ENCODE data around the gene CLPSL2.

The CLPSL2 gene

DNA sequence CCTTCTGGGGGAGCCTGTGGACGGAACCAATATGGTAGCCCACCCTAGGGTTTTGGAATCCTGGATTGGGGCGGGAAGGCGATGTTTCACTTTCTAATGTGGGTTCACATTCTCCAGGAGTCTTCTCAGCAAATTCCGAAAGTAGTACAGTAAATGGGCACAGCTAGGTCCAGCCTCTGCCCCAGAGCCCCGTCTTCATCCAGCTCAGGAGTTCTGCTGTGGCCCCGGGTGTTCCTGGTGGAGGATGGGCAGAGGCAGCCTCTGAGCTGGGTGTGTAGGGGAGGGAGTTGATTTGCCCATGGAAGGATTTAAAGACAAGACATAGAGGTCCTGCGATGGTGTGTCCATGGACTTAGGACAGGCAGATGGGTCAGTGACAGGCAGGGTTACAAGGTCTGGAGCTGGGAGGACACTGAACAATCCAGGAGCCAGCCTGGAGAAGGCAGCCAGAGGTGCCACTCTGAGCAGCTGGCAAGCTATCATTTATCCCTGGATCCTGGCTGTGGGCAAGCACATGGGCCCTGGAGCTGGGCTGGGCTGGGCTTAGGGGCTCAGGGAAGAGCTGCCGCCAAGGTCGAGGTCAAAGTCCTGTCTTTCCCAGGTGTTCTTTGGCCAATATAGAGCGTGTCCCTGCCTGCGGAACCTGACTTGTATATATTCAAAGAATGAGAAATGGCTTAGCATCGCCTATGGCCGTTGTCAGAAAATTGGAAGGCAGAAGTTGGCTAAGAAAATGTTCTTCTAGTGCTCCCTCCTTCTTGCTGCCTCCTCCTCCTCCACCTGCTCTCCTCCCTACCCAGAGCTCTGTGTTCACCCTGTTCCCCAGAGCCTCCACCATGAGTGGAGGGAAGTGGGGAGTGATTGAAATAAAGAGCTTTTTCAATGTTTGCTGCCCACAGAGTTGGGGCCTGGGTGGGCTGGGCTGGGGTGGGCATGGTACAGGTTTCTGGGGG is 11.1 kb downstream of the CLPSL2 start:
- no peak for FAIRE-seq

DNA sequence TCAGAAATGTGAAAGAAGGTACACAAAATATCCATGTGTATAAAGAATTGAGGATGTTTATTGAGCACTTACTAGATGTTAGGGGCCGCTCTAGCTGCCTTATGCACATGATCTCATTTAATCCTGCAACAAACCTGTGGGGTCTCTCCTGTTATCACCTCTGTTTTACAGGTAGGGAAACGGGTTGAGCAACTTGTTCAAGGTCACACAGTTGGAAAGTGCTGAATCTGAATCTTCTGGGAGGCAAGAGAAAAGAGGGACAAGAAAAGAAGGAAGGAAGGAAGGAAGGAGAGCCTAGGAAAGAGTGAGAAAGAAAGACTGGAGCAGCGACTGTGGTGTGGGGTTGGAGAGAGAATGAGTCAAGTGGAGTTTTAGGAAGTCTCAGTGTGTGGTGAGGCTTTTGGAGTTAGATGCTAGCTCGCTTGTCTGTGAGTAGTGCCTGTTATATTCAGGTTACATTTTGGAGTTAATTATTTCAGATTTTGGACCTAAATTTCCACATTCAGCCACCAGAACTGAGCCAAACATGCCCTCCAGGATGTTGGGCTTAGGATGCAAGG is 12.1 kb downstream of the CLPSL2 start:
- FAIRE-seq, result no peak

DNA sequence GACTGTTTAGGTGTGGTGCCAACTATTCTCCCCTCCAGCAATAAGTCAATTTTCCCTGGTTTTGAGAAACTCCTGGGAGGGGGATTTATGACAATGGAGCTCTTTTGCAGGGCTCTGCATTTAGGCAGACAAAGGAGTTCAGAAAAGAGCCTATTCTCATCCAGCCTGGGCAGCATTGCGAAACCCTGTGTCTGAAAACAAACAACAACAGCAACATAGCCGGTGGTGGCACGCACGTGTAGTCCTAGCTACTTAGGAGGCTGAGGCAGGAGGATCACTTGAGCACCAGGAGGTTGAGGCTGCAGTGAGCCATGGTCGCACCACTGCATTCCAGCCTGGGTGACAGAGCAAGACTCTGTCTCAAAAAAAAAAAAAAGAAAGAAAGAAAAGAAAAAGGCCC is 14.3 kb downstream of the CLPSL2 start:
- no peak for FAIRE-seq

DNA sequence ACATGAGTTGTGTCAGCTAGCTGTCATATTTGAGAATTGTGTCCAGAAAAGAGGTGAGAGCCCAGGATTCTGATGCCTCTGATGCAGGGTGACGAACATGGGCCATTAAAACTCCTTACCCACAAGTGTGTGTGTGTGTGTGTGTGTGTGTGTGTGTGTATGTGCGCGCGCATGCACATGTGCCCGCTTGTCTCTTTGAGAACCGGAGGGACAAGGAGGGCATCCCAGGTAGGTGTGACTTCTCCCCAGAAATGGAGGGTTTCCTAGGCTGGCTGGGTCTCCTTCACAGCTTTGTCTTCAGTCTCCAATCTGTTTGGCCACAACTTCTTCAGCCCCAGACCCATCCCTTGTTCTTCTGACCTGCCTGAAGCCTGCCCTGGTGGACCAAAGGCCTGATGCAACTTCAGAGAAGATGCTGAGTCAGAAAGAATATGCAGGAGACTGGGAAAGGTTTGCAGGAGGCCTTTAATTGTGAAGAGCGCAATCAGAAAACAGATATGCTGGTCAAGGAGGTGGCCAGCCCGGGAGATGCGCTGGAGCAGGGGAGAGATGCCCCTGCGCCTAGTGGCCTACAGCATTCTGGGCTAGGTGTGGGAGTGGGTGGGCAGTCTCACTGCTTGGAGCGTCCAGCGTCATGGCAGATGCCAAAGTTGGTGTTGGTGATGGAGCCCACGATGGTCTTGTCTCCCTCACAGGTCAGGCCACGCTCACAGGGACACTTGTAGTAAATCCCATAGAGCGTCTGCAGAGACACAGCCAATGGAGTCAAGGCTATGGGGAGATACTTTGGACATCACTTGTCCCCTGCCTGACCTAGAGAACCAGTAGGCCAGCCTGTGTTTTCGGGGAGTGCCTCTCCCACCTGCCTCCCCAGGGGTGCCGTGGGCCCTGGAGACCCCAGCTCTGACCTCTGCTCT is 18.4 kb downstream of the CLPSL2 start:
- FAIRE-seq, result no peak

DNA sequence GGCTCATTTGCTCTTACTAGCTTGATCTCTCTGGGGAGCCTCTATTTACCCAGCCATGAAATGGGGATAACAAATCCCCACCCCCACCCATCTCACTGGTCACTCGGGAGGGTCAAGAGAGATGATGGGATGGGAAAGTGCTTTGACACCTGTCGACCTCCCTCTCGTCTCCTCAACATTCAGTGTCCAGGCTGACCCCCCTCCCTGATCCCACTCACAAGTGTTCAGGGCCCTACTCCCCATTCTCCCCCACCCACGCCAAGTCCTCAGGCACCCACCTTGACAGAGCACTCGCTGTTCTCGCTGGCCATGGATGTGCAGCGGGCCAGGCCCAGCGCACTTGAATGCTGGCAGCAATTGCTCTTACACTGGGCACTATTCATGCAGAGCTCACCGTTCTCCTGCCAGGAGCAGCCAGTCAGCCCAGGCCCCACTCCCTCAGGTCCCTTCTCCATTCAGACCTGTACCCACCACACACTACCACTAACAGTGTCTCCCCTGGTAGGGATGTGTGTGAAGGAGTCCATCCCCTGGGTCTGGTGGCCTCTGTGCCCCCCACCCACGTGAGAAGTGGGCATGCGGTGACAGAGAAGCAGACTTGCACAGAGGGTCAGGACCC is 19.2 kb downstream of the CLPSL2 start:
- no peak for FAIRE-seq

DNA sequence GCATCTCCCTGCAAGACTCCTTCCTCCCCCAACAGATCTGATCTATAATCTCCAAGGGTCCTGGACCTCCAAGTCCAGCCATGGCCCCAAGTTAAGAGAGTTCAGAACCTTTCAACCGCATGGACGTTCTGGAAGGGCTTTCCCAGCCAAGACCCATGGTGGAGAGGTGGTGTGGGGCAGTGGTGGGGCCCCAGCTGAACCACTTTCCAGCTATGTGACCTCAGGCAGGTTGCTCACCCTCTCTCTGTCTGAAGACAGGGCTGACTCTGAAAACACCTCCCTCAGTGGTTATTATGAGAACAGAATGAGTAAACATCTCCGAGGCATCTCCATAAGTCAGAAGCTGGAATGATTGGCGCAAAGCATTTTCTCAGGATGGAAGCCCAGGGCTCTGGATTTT is 19.8 kb downstream of the CLPSL2 start:
- FAIRE-seq, result no peak

DNA sequence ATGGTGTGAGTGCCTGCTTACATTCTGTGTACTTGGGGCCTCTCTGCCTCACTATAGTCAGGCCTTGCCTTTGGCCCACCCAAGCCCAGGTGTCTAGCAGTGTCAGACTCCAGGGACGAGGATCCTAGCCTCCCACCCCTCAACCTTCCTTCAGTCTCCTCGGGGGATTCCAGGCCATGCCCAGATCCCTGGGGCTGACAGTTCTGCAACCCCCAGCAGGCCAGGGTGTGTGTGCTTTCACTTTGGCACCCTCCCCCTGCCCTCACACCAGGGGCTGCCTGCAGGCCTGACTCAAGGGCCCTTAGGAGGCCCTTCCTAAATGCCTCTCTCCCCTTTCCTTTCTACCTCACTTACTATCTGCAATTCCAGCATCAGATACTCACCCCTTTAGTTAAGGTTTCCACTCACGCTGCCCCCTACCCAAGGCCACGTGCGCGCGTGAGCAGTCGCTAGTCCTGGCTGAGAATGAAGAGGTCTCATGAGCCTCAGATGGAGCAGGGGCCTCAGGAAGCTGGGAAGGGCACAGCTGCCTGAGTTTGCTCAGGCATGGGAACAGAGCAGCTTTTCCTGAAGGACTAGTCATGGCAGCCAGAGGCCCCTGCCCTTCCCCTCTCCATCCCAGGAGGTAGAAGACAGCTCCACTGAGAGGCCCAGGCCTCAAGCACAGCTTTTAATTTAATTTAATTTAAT is 21.6 kb downstream of the CLPSL2 start:
- no peak for FAIRE-seq

DNA sequence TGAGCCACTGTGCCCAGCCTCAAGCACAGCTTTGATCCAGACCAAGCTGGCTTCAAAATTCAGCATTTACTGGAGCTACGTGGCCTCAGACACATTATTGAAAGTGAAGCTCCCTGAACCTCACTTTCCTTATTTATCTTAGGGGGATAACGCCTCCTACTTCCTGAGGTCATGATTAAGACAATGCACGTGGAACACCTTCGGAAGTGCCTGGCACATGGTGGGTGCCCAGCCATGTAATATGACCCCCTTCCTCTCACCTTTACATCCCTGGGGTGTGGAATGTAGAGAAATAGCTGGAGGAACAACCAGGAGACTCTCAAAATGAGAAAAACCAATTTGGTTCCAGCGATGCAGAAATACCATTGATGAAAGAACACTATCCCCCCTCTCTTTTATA is 22.3 kb downstream of the CLPSL2 start:
- no peak for FAIRE-seq

DNA sequence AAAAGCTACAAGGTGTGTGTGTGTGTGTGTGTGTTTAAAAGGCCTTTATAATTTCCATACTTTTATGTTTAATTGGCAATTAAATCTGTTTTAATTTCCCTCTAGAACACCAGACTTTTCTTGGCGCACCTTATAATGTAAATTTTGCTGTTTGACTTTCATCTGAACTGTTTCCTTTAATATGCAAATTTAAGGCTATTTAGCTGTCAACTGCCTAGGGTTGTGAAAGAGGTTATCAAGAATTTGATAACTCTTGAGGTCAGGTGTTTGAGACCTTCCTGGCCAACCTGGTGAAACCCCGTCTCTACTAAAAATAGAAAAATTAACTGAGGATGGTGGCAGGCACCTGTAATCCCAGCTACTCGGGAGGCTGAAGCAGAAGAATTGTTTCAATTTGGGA is 24.8 kb downstream of the CLPSL2 start:
- no peak for FAIRE-seq

DNA sequence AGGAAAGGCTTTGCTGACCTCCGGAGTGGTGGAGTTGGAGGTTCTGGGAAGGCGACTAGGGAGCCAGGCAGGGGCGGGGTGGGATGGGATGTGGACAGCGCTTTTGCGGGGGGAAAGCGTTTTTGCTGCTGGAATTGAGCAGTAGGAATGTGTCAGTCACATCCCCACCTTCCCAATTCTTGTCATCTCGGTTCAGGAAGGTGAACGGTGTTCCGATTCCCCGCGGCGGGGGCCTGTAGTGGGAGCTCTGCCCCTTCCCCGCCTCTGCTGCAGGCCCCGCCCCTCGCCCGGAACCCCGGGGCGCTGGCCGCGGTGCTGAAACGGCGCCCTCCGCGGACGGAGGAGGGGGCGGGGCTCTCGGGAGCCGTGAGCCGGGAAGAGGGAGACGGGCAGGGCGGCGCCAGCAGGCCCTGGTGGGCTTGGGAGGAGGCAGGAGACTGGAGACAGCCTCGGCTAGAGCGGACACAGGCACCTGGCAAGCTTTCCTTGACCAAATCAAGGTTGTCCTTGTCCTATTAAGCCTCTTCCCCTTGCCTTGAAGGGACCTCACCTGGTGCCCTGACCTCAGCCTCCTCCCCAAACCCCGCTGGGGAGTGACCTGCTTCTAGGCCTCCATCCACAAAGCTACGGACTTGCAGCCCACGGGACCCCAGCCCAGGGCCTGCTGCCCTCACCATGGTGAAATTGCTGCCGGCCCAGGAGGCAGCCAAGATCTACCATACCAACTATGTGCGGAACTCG is 28.8 kb downstream of the CLPSL2 start, which contains the start of gene LHFPL5:
Gene LHFPL5, plus strand, starts transcription at position 357 of the 741 bp plus-strand sequence. Its CDS starts 319 bp downstream, at position 676.
- FAIRE-seq, result no peak

DNA sequence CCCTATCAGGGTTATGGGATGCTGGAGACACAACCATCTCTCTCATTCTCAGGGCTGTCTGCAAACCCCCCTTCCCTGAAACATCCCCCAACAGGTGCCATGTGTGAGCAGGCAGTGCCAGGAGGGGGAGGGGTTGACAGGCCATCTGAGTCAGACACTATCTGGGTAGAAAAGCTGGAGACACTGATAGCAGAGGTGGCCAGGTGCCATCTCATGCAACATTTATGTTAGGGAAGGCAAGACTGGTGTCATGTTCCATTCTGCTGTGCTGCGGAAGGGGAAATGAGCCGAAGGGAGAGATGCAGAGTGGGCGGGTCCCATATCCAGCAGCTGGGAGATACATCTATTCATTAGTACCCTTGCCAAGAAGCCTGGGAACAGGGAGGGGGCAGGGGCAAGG is 32.3 kb downstream of the CLPSL2 start:
- no peak for FAIRE-seq

DNA sequence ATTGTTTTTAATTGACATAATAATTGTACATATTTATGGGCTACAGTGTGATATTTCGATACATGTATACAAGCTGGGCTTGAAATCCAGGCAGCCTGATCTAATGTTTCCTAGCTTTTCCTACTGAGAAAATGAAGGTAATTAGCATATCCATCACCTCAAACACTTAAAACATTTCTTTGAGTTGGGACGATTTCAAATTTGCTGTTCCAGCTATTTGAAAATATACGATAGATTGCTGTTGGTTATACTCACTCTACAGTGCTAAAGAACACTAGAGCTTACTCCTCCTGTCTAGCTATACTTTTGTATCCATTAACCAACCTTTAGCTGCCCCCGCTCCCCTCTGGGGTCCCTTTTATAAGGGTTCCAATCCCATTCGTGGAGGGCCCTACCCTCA is 33.4 kb downstream of the CLPSL2 start:
- no peak for FAIRE-seq

DNA sequence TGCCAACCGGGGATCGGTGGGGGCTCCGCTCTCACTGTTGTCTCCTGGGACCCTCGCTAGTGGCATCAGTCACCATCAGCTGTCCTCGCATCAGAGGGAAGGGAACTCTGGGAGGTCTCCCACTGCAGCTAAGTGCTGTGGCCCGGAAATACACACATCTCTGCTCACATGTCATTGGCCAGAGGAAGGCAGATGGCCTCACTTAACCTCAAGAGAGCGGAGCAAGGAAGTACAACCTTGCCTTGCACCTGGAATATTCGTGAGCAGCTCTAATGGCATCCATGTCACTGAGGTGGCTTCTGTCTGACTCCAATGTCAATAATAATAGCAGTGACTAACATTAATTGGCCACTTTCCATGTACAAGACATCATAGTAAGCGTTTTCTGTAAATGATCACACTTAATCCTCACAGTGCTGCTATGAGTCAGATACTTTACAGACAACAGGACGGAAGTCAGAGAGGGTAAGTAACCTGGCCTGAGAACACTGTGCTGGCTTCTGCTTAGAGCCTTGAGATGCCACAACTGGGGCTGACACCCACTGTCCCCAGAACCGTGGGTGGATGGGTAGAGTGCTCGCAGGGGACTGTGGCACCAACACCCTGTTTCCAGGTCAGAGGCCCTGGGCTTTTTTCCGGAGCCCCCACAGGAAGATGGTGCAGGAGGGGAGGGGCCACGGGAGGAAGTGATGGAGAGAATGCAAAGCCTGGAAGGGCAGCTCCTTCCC is 34.7 kb downstream of the CLPSL2 start:
- no peak for FAIRE-seq

DNA sequence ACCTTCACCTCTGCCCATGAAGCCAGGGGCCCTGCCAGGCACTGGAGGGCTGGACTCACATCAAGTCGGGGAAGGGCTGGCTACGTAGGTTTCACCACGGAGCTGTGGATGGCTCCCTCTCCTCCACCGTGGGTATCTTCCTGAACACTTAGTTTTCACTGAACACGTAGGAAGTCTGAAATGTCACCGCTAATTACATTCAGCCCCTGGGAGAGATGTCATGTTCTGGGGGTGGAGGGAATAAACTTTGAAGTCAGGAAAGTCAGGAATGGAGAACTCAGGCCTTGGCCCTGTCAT is 35.2 kb downstream of the CLPSL2 start:
- FAIRE-seq, result no peak

DNA sequence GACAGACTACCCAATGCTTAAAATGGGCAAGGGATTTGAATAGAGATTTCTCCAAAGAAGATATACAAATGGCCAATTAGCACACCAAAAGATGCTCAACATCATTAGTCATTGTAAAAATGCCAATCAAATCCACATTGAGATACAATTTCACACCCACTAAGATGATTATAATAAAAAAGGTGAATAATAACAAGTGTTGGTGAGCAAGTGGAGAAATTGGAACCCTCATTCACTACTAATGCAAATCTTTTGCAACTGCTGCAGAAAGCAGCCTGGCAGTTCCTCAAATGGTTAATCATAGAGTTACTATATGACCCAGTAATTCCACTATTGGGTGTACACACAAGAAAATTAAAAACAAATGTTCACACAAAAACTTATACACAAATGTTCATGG is 41.1 kb downstream of the CLPSL2 start:
- FAIRE-seq, result no peak

DNA sequence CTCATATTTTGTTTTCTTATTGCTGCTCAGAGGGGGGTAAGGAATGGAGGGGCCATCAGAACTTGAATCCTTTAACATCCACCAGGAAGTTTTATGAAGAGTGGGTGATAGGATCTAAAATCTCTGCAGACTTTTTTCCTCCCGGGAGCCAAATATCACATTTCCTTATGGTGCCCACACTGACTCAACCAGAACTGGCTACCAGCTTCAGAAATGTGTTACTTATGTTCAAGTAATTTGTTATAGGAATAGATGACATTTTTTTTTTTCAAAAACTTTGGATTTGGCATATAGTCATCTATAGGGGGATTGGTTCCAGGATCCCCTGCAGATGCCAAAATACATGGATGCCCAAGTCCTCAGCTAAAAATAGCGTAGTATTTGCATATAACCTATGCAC is 47.2 kb downstream of the CLPSL2 start:
- no peak for FAIRE-seq

DNA sequence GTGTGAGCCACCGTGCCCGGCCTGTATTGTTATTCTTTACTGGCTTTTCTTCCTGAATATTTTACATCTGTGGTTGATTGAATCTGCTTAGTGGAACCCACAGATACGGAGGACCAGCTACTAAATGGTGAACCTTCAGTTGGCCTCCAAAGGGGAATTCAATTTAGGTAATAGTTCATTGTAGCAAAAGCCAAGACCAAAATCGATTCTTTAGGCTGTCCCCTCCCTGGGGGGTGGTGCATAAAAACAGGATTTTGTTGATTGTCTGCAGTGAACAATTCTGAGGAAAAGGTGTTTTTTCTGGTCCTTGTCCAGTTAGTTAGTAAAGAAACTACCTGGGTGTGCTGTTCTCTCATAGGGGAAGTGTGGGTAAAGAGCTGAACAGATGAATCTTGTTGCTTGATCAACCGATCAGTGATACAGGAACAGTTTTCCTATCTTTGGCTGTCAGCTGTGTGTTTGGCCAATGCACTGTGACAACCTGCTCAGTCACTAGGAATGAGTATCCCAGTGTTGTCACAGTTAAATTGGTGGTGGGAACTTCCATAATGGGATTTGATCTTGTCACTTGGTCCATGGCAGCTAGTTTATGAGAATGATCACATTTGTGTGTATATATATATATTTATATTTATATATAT is 48.3 kb downstream of the CLPSL2 start:
- no peak for FAIRE-seq
